ENCODE measurements around the gene ERC2. TPM values are rescaled to one million over a fixed set of nuclear protein-coding genes. Genes with fewer than 3 reads are reported as not detected.

The ERC2 gene
- total RNA-seq, 1 experiment from 2014 or later = 0.90 TPM

DNA sequence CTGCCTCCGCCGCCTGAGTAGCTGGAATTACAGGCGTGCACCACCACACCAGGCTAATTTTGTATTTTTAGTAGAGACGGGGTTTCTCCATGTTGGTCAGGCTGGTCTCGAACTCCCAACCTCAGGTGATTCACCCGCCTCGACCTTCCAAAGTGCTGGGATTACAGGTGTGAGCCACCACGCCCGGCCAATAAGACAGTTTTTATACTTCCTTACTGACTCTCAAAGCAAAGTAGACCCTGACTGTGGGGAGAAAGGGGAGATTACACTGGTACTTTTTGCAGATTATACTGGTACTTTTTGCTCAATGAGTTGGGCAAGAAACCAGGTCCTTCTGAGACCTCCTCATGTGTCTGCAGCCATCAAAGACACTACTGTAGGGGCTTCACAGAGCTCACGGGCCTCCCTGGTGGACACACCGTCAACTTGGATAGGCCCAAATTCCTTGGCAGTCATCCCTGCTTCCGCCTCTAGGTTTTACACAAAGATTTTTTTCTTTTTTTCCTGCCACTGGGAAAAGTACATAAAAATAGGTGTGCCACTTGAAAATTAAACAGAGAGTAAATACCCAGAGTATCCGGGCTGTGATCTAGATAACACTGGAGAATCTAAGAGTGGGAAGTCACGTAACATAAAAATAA, 837.9 kb downstream of the ERC2 start:
- Histone ChIP-seq H3K27ac (ENCODE audit: low read depth, low read length, poor library complexity, severe bottlenecking) (no peak overlapping the region), H3K27me3 (replicated peaks; ENCODE audit: insufficient read depth, low read depth, low read length, poor library complexity) (no peaks in the 10 kb centered on the region), H3K4me1 (ENCODE audit: insufficient read depth, low read length, poor library complexity, severe bottlenecking) (no peaks in the 10 kb centered on the region), H3K36me3 (ENCODE audit: insufficient read depth, low read length, poor library complexity, severe bottlenecking) (no peaks in the 10 kb centered on the region), H3K9me3 (ENCODE audit: low read depth, low read length, poor library complexity, severe bottlenecking) (no peaks in the 10 kb centered on the region), H3K4me3 (ENCODE audit: low read depth, low read length, poor library complexity, severe bottlenecking) (no peak overlapping the region)
- ChIA-PET POLR2A (ENCODE audit: low non-redundant PET) (no interaction called here), CTCF (no interaction called here)
- BruUV-seq (replicated peaks) = no TSS peak
- DNase-seq (ENCODE audit: low spot score) = no peak
- TF ChIP-seq, protein P1, sequence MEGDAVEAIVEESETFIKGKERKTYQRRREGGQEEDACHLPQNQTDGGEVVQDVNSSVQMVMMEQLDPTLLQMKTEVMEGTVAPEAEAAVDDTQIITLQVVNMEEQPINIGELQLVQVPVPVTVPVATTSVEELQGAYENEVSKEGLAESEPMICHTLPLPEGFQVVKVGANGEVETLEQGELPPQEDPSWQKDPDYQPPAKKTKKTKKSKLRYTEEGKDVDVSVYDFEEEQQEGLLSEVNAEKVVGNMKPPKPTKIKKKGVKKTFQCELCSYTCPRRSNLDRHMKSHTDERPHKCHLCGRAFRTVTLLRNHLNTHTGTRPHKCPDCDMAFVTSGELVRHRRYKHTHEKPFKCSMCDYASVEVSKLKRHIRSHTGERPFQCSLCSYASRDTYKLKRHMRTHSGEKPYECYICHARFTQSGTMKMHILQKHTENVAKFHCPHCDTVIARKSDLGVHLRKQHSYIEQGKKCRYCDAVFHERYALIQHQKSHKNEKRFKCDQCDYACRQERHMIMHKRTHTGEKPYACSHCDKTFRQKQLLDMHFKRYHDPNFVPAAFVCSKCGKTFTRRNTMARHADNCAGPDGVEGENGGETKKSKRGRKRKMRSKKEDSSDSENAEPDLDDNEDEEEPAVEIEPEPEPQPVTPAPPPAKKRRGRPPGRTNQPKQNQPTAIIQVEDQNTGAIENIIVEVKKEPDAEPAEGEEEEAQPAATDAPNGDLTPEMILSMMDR (conservative IDR thresholded peaks at IDR 0.05; ENCODE audit: low read depth, low read length) = no peak
- TF ChIP-seq EZH2 (IDR thresholded peaks at IDR 0.05; ENCODE audit: borderline replicate concordance, low read depth, low read length, poor library complexity, severe bottlenecking) = no peak
- intact Hi-C loops (cut with micrococcal nuclease; ENCODE audit: unreplicated experiment) = no loop called here

DNA sequence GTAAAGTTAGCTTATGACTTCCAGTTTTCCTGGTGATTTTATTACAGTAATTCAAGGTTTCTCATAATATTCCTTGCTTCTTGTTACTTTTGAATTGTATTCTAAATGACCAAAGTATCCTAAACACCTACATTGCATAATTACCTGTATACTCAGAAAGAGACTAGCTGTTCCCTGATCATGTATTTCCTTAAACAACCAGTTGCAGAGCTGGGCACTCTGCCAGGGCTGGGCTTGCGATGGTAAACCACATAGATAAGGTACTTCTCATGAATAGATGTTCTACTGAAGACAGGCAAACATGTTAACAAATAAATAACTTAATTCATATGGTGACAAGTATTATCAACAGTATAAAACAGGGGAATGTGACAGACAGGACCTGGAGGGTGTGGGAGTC, 838.8 kb downstream of the ERC2 start:
- no TSS peak for BruUV-seq (replicated peaks)
- DNase-seq (ENCODE audit: low spot score) = no peak
- Histone ChIP-seq H3K4me3 (ENCODE audit: low read depth, low read length, poor library complexity, severe bottlenecking) (no peak overlapping the region), H3K9me3 (ENCODE audit: low read depth, low read length, poor library complexity, severe bottlenecking) (no peaks in the 10 kb centered on the region), H3K4me1 (ENCODE audit: insufficient read depth, low read length, poor library complexity, severe bottlenecking) (no peaks in the 10 kb centered on the region), H3K27me3 (replicated peaks; ENCODE audit: insufficient read depth, low read depth, low read length, poor library complexity) (no peaks in the 10 kb centered on the region), H3K27ac (ENCODE audit: low read depth, low read length, poor library complexity, severe bottlenecking) (no peak overlapping the region), H3K36me3 (ENCODE audit: insufficient read depth, low read length, poor library complexity, severe bottlenecking) (no peaks in the 10 kb centered on the region)
- TF ChIP-seq, protein P1 (conservative IDR thresholded peaks at IDR 0.05; ENCODE audit: low read depth, low read length) = no peak
- no peak for TF ChIP-seq EZH2 (IDR thresholded peaks at IDR 0.05; ENCODE audit: borderline replicate concordance, low read depth, low read length, poor library complexity, severe bottlenecking)
- intact Hi-C loops (cut with micrococcal nuclease; ENCODE audit: unreplicated experiment) = no loop called here
- ChIA-PET CTCF (no interaction called here), POLR2A (ENCODE audit: low non-redundant PET) (no interaction called here)

GRCh38 chr3:55626279-55626665, 842.0 kb downstream of the ERC2 start:
- Histone ChIP-seq H3K36me3 (ENCODE audit: insufficient read depth, low read length, poor library complexity, severe bottlenecking) (no peaks in the 10 kb centered on the region), H3K9me3 (ENCODE audit: low read depth, low read length, poor library complexity, severe bottlenecking) (no peaks in the 10 kb centered on the region), H3K27ac (ENCODE audit: low read depth, low read length, poor library complexity, severe bottlenecking) (no peak overlapping the region), H3K27me3 (replicated peaks; ENCODE audit: insufficient read depth, low read depth, low read length, poor library complexity) (no peaks in the 10 kb centered on the region), H3K4me1 (ENCODE audit: insufficient read depth, low read length, poor library complexity, severe bottlenecking) (no peaks in the 10 kb centered on the region), H3K4me3 (ENCODE audit: low read depth, low read length, poor library complexity, severe bottlenecking) (no peak overlapping the region)
- TF ChIP-seq EZH2 (IDR thresholded peaks at IDR 0.05; ENCODE audit: borderline replicate concordance, low read depth, low read length, poor library complexity, severe bottlenecking) = no peak
- TF ChIP-seq, protein P1 (conservative IDR thresholded peaks at IDR 0.05; ENCODE audit: low read depth, low read length) = no peak
- intact Hi-C loops (cut with micrococcal nuclease; ENCODE audit: unreplicated experiment) = no loop called here
- no TSS peak for BruUV-seq (replicated peaks)
- POLR2A ChIA-PET (ENCODE audit: low non-redundant PET) = no interaction called here
- no peak for DNase-seq (ENCODE audit: low spot score)
- CTCF ChIA-PET = no interaction called here

Measured in A673 (cell line).